CD1c-positive myeloid dendritic cell (primary cell): ENCODE data around the gene RAB9A.
A peak's percentile ranks its signal among the peaks of the same experiment; 100 is the strongest.
"Not testable (repeated sequence)": the region's sequence is repeated elsewhere in the genome, so short reads cannot be mapped to it uniquely, and the experiment has no call there.

Experiments used
- DNase-seq: peaks from one replicate; pipeline ENCODE4 v3.0.0-alpha.2; 2016; ENCODE audit errors: extremely low spot score

The RAB9A gene

DNA sequence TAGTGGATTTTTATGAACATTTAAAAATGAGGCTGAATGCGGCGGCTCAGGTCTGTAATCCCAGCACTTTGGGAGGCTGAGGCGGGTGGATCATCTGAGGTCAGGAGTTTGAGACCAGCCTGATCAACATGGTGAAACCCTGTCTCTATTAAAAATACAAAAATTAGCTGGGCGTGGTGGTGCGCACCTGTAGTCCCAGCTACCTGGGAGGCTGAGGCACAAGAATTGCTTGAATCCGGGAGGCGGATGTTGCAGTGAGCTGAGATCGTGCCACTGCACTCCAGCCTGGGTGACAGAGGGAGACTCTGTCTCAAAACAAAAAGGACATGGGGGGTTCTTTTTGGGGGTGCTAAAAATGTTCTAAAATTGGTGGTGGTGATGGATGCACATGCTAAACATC, 19.2 kb upstream of the RAB9A start:
- not testable (repeated sequence) for DNase-seq

DNA sequence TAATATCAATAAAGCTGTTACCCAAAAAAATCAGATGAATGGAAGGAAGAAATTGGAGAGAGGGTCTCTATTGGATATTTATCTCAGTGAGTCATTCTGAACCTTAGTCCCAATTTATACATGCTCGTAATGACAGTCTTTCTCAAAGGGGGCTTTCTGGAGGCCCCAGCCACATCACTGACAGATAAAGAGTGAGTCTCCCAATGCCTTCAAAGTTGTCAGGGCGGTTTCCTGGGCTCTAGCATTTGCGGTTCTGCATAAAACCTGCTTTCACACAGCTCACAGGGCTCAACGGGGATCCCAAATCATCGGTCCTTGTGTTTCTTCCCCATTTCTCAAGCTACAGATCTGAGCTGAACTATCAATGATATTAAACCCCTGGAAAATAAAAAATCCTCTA, 18.7 kb upstream of the RAB9A start:
- no peak for DNase-seq

- DNase-seq = no peak
Measured at GRCh38 chrX:13673016-13673415, 15.9 kb upstream of the RAB9A start.

GRCh38 chrX:13676885-13677284, 12.0 kb upstream of the RAB9A start:
- no peak for DNase-seq

GRCh38 chrX:13679700-13680099, 9.2 kb upstream of the RAB9A start:
- not testable (repeated sequence) for DNase-seq

- DNase-seq = no peak
Measured at GRCh38 chrX:13681595-13681994, 7.3 kb upstream of the RAB9A start.

- no peak for DNase-seq
Measured at GRCh38 chrX:13684361-13684760, 4.6 kb upstream of the RAB9A start.

DNA sequence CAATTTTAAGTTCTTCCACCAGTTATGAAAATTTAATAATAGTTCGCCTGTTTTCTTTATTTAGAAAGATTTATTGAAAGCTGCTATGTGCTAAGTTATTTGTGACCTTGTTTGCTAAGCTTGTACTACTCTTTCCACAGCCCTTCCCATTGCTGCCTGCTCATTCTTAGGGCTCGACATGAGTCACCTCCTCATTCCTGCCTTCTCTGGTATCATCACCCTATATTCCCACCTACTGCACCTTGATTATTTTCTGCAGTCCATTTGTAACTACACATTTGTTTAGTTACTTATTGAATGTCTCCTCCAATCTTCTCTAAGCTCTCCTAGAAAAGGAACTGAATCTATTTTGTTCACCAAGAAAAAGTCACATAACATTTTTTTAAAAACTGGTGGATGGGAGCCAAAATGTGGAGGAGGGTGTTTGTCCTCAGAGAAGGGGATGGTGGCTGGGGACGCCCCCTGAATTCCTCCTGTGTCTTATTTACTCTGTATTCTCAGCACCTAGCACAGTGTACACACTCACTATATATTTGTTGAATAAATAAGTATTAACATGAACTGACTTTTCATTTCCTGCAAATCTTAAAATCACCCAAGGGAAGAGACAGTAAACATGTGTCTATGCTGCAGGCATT, 3.7 kb upstream of the RAB9A start:
- no peak for DNase-seq

- no peak for DNase-seq
Measured at GRCh38 chrX:13687203-13687602, 1.7 kb upstream of the RAB9A start.

- DNase-seq = no peak
Measured at GRCh38 chrX:13688384-13688957, 457 bp upstream of the RAB9A start.

DNA sequence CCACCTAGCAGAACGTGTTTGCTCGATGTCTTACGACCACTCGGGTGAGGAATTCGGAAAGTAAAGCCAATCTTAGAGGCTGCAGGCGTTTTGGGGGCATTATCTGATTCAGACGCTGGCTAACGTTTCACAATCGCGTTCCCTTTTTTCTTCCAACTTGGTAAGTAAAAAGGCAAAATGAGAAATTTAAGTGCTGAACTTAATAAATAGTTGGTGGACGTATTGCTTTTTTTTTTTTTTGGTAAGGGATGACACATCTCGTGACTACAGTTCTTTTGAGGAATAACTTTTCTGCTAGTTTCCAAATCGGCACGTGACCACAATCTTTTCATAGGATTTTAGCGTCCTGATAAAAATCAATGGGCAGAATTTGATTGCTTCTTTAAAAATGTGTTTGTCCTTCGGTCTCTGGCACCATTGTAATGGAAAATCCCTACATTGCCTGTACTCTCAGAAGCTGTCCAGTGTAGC, 848 bp downstream of the RAB9A start:
- DNase-seq = peak; percentile 49

GRCh38 chrX:13690836-13691235, 1.9 kb downstream of the RAB9A start:
- DNase-seq = no peak

- DNase-seq = no peak
Measured at GRCh38 chrX:13691841-13692371, 3.0 kb downstream of the RAB9A start.

DNA sequence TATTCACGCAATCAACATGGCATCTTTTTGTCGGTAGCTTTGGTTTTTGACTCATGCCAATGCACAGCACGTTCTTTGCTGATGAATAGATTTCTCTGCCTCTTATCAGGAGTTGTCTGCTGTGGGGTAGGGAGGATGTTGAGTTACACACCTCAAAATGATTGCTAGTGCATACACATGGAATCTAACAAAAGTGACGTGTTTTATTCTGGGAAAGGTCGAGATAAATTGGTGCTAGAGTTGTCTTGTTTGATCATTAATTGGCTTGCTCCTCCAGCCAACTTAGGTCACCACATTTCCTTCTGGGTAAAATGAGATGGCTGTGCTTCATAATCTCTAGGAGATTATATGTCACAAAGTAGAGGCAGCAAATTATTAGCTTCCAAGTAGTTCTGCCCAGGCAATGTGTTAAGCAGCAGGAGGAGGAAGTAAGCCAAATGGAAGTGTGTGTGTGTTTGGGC, 3.9 kb downstream of the RAB9A start:
- no peak for DNase-seq

GRCh38 chrX:13693341-13693961, 4.5 kb downstream of the RAB9A start:
- DNase-seq = peak; percentile 33

DNA sequence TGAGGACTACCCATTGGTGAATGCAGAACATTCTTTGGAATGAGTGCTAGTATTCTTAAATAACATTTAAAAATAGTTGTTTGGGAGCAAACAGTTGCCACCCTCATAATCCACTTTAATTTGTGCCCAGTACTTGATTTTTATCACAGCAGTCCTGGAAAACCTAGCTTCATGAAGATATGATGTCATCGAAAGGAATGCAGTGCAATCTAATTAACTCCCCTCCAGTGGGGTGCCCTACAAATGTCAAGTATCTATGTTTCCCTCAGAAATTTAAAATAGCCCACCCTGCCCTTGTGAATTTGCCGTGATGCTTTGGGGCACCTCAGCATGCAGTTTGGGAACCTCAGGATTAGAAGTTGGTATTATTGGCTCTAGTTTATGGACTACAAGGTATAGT, 5.4 kb downstream of the RAB9A start:
- no peak for DNase-seq

DNA sequence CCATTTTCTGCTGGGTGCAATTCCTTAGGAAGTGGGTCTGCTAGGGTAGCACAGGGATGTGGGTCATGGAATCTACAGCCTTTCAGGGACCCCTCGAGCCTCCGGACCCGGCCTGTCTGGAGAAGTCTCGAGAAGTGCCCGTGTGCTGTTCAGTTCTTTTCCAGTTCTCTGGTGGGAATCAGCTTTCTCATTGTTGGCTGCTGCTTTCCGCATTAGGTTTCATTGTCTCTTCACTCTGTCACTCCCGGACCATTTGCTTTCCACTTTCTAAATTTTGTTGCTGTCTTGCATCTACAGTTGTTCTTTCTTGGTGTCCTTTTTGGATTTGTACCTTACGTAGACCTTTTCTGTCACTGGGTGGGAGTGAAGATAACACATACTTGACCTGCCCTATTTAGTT, 6.1 kb downstream of the RAB9A start:
- no peak for DNase-seq

DNA sequence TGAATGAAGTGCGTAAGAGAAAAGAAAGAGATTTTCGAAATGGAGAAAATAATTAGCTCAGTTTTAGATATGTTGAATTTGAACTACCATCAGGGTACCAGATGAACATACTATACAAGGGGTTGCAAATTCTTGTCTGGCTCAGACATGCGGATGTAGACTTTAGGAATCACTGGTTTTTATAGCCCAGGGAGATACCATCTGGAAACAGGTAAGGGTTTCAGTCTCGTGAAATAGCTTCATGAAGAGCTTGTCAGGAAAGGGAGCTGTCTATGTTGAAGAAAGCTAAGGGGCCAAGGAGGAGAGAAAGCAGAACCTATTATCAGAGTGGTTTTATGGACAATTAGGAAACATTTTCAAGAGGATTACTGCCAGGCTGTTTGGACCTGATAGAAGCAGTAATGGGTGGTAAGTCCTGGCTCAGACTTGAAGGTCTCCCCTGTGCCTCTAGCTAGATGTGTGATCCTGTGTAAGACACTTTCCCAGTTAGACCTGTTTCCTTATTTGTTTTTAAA, 6.7 kb downstream of the RAB9A start:
- no peak for DNase-seq

- peak; percentile 53 for DNase-seq
Measured at GRCh38 chrX:13697455-13697854, 8.5 kb downstream of the RAB9A start.

DNA sequence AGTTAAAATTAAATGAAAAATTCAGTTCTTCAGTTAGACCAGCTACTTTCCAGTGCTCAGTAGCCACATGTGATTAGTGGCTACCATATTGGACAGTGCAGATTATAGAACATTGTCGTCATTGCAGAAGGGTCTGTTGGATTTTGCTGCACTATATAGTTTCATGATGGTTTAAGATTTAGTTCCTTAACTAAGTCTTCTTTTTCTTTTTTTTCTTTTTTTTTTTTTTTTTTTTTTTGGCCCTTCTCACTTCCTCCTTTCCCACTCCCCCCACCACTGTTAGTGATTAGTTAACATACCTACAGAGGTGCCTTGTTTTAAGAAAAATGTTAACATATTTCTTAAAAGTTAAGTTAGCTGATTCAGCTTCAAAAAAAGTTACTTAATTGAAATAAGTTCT, 9.0 kb downstream of the RAB9A start:
- no peak for DNase-seq

DNA sequence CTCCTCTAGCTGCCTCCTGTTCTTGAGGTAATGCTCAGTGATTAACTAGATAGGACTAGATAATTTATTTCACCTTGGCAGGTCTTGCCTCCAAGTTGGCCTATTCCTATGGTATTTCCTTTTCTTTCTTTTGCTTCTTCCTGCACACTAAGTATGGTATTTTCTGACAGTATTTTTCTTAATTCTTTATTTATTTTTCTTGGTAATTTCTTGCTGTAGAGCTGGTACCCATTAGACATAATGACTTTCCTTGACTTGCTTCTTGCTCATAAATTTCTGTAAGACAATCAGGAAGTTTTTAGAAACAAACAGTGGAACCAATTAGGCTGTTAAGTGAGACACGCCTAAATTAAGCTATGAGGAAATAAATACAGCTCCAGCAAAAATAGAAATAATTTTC, 9.5 kb downstream of the RAB9A start:
- DNase-seq = no peak

GRCh38 chrX:13699183-13699826, 10.4 kb downstream of the RAB9A start:
- no peak for DNase-seq
